Endometrium (tissue), 2 donors: ENCODE measurements around the gene PLCE1.

ENCODE experiments used
- FAIRE-seq: peaks from 2 replicates; lab custom pipeline; 2012; peaks lifted over from hg19 to GRCh38; lab: Jason Lieb, UNC
- donor health status: control.
- donor health status: control.

PLCE1 gene

GRCh38 chr10:94024407-94024806 lies 30.7 kb downstream of the PLCE1 start:
- no peak for FAIRE-seq

GRCh38 chr10:94025806-94026205 lies 32.1 kb downstream of the PLCE1 start:
- FAIRE-seq: no peak

- FAIRE-seq: no peak
These were observed 33.5 kb downstream of the PLCE1 start for GRCh38 chr10:94027197-94027596.

- no peak for FAIRE-seq
These were observed 36.2 kb downstream of the PLCE1 start for GRCh38 chr10:94029955-94030354.

GRCh38 chr10:94035982-94036765 lies 42.4 kb downstream of the PLCE1 start:
- peak; percentile 99 for FAIRE-seq

GRCh38 chr10:94036766-94037033 lies 43.0 kb downstream of the PLCE1 start:
- no peak for FAIRE-seq

GRCh38 chr10:94037286-94037685 lies 43.6 kb downstream of the PLCE1 start:
- FAIRE-seq: no peak

GRCh38 chr10:94038024-94038423 lies 44.3 kb downstream of the PLCE1 start:
- no peak for FAIRE-seq

GRCh38 chr10:94041206-94041605 lies 47.5 kb downstream of the PLCE1 start:
- no peak for FAIRE-seq

- FAIRE-seq: peak; percentile 88
These were observed 48.5 kb downstream of the PLCE1 start for GRCh38 chr10:94042001-94042833.

GRCh38 chr10:94042834-94043175 lies 49.1 kb downstream of the PLCE1 start:
- FAIRE-seq: no peak
